Epithelial cell of proximal tubule (primary cell): ENCODE data around the gene PODNL1. TPM values are rescaled to one million over a fixed set of nuclear protein-coding genes. Genes with fewer than 3 reads are reported as not detected.

Experiments used
- DNase-seq: peaks from one replicate; pipeline ENCODE4 v3.0.0-alpha.2; 2011; ENCODE audit warnings: low read depth
- H3K4me3 ChIP-seq: 2 replicates; pipeline ENCODE4 v1.5.1; 2011; ENCODE audit warnings: low read depth, mild to moderate bottlenecking, low read length
- total RNA-seq: library from RNA; depleted of rRNA; stranded (reverse); fragments of >200 nt; gene quantifications from 2 replicates; pipeline ENCODE4 v1.2.3, GENCODE V29; 2015
- TF ChIP-seq, protein P1 (sequence below): conservative IDR thresholded peaks from 2 replicates; pipeline ENCODE4 v1.5.1; 2012; ENCODE audit warnings: low read depth, mild to moderate bottlenecking, low read length

The PODNL1 gene
- total RNA-seq, 1 donor from 2014 or later = 0.46 TPM

DNA sequence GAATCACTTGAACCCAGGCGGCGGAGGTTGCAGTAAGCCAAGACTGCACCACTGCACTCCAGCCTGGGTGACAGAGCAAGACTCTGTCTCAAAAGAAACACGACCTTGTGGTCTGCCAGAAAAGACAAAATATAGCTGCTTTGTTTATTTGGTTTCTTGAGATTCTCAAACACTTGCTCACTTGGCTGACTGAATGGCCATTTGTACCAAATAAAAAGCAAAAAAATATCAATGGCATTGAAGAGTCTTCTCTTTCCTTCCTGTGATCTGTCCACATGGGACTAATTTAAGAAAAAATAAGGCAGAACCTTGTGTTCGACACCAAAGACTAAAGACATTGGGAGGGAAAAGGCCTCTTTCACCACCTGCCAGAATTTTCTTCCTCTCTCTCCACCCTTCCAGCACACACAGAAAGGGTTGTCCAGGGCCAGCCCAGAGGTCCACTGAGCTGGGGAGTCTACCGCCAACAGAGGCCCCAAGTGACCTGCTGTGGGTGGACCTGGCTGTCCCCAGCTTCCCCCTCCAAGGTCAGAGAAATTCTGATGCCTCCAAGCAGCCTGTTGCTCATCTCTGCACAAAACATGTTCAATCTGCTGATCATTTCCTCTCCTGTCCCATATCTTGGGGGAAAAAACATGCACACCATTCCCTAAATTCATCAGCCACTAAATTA is 38.2 kb downstream of the PODNL1 start:
- no peak for DNase-seq
- TF ChIP-seq, protein P1, sequence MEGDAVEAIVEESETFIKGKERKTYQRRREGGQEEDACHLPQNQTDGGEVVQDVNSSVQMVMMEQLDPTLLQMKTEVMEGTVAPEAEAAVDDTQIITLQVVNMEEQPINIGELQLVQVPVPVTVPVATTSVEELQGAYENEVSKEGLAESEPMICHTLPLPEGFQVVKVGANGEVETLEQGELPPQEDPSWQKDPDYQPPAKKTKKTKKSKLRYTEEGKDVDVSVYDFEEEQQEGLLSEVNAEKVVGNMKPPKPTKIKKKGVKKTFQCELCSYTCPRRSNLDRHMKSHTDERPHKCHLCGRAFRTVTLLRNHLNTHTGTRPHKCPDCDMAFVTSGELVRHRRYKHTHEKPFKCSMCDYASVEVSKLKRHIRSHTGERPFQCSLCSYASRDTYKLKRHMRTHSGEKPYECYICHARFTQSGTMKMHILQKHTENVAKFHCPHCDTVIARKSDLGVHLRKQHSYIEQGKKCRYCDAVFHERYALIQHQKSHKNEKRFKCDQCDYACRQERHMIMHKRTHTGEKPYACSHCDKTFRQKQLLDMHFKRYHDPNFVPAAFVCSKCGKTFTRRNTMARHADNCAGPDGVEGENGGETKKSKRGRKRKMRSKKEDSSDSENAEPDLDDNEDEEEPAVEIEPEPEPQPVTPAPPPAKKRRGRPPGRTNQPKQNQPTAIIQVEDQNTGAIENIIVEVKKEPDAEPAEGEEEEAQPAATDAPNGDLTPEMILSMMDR = no peak
- no peak overlapping the region for H3K4me3 ChIP-seq

DNA sequence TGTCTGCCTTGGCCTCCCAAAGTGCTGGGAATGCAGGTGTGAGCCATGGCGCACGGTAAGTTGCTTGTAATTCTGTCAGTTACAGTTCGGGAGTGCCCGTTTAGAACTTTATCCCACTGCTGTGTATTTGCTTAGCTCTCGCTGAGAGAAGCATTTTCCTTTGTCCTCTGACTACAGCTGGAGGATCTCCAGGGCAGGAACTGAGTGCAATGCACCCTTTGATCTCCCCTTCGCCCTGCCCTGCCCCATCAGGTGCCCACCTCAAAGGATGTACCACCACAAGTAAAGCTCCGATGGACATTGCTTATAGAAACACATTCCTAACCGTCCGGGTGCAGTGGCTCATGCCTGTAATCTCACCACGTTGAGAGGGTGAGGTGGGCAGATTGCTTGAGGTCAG is 38.8 kb downstream of the PODNL1 start:
- H3K4me3 ChIP-seq = no peak overlapping the region
- TF ChIP-seq, protein P1 = no peak
- no peak for DNase-seq

DNA sequence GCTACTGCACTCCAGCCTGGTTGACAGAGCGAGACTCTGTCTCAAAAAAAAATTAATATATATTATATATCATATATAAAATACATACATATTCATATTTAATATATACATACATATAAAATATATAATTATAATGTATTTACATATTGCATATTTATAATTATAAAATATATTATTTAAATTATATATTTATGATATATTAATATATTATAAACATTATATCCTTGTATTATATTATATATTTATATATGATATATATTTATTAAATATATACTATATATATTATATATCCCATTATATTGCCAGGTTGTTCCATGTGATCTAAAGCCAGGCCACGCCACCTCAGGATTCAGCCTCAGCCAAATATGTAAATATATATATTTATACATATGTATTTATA is 42.0 kb downstream of the PODNL1 start:
- DNase-seq = no peak
- no peak overlapping the region for H3K4me3 ChIP-seq
- TF ChIP-seq, protein P1 = no peak

- no peak for DNase-seq
- no peak overlapping the region for H3K4me3 ChIP-seq
- TF ChIP-seq, protein P1 = no peak
Measured at GRCh38 chr19:13894552-13894951, 43.7 kb downstream of the PODNL1 start.

GRCh38 chr19:13892870-13893269 is 45.3 kb downstream of the PODNL1 start:
- TF ChIP-seq, protein P1 = no peak
- no peak for DNase-seq

GRCh38 chr19:13890136-13890535 is 48.1 kb downstream of the PODNL1 start:
- DNase-seq = no peak
- TF ChIP-seq, protein P1 = no peak
- no peak overlapping the region for H3K4me3 ChIP-seq

More at GRCh38 chr19:13892870-13893269, 45.3 kb downstream of the PODNL1 start:
- H3K4me3 ChIP-seq = no peak overlapping the region

DNA sequence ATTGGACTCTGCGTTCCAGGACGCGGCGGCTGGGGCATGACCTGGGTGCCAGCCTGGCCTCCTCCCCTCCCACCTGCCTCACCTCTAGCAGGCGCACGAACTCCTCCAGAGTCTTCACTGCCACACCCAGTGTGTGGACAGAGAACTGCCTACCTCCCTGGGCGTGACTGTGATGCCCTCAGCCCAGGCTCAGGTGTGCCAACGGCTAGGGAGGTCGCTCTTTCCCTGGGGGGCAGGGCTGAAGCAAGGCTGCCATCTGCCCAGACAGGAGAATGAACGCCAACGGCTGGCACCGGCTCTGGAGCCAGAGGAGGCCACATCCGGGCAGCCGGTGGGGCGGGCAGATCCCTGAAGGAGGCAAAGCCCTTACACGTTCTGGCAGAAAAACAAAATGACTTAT is 49.9 kb downstream of the PODNL1 start:
- DNase-seq = no peak
- no peak overlapping the region for H3K4me3 ChIP-seq
- TF ChIP-seq, protein P1 = no peak
